Activated CD4-positive, CD25-positive, alpha-beta regulatory T cell treated with anti-CD3 and anti-CD28 coated beads, Interleukin-2, amount 50 U/mL, for 72 hours (primary cell): Measurements from ENCODE around the gene CAMK2A.

Experiments used
- DNase-seq: peaks from one replicate; pipeline ENCODE4 v3.0.0; 2021

Gene CAMK2A

DNA sequence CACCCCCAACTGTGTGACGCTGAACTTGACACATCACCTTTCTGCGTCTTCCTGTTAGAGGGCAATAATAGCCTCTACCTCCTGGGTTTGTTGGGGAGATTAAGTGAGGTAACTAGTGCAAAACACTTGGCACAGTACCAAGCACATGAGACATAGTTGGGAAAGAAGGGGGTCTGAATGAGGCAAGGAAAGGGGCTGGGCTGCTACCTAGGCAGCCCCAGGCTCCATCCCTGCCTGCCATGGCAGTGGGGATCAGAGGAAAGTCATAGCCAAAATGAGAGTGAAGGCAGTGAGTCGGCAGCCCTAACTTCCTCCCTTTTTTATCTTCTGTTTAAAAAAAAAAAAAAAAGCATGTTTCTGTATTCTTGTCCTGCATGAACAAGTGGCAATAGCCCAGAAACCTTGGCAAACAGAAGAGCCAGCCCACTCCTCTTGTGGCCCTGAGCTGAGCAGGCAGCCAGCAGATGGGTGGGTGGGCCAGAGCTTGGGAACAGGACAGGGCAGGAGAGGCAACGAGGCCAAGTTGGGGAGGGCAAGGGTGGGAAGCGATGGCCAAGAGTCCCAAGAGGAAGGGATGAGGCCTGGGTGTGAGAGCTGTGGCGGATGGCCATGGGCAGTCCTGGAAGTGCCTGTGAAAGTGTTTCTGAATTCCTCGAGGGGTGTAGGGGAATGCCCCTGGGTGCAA is 11.4 kb downstream of the CAMK2A start:
- no peak for DNase-seq

DNA sequence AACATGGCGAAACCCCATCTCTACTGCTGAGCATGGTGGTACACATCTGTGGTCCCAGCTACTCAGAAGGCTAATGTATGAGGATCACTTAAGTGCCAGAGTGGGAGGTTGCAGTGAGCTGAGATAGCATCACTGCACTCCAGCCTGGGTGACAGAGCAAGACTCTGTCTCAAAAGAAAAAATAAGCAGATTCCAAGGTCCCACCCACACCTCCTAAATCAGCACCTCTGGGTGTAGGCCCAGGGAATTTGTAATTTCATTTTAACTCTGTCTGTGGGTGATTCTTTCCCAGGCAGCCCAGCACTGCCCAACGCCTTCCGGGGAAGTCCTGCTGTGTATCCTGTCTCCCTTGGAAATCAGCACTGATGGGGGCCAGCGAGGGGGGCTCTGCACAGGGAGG is 12.5 kb downstream of the CAMK2A start:
- no peak for DNase-seq

DNA sequence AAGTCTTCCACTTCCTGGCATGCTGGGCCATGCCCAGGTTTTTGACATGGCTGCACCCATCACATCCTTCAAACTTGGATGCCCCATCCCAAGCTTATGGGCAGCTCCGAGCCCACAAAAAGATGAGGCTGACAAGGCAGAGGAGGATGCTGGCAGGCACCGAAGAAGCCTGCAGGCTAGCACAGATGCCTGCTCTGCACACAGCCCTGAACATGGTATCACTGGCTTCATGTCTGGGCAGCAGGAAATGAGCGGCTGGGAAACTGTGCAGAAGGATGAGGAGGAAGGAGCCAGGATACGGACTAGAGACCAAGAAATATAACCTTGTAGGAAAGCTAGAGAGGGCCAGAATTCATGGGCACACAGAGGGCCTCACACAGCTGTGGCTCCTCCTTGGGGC is 14.8 kb downstream of the CAMK2A start:
- DNase-seq: no peak

DNA sequence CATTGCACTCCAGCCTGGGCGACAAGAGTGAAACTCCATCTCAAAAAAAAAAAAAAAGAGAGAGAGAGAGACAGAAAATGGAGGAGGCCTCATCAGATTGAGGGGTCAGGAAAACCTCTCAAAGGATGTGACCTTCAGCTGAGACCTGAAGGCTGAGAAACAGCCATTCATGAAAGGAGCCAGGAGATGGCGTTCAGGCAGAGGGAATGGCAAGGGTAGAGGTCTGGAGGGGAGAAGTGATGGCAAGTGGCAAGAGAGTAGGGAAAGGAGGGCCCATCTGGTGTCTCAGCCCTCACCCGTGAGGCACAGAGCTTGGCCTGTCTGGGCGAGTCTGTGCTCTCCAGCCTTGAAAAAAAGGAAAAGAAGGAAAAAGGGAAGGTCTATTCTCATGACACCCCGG is 17.0 kb downstream of the CAMK2A start:
- no peak for DNase-seq

DNA sequence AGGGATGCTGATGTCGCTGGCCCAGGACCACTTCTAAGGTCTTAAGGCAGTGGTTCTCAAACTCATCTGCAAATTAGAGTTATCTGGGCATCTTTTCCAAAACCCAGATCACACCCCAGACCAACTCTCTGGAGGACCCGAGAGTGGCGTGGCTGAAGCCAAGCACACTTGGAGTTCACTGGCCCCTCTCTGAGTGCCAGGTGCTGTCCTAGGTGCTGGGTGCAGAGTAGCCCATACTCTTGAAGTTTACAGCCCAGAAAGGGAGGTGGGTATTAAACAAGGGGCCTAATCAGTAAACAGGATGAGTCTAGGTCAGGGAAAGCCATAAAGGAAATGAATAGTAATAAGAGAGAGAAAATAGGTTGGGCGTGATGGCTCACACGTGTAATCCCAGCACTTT is 17.6 kb downstream of the CAMK2A start:
- DNase-seq: no peak

DNA sequence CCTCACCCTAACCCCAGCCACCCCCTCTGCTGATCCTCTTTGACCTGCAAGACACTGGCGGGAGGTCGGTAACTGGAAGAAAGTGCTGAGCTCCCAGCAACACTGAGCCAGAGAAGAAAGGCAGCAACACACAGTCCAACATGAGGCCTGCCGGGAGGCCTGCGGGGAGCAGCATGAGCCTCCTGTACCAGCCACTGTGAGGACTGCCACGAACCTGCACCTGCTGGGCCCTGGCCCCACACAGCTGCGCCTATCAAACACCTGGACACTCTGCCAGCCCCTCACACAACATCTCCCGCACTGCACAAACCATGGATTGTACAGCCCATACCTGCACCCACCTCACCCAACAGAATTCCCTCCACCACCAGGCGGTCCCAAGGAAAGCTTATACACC is 18.3 kb downstream of the CAMK2A start:
- DNase-seq: no peak

DNA sequence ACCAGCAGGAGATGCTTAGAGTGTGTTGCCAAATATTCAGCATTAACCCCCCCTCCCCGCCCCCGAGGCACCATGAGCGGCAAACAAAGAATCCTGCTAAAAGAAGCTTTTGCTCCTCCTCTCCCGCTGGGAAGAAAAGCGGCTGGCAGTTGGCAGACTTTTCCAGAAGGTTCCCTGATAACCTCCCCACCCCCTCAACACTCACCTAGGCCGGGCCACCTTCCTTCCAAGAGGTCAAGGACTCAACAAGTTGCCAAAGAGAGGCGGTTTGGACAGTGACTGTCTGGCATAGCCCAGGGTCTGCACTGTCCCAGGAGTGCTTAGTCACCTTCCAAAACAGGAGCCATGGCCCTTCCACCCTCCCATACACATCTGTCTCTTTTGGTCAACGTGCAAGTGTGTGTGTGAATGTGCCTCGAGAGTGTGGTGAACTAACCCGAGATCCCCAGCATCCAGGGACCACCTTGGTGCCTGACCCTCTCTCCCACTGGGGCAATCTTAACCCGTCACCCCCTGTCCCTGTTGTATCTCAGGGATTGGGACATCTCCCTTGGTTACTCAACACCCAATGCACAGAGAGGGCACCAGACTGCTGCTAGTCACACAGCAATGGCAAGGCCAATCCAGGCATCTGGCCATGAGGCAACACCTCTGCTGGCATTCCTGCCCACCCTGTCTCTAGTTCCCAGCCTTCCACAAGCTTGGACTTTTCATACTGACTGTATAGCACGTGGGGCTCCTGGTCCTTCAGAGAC is 18.9 kb downstream of the CAMK2A start:
- DNase-seq: no peak

DNA sequence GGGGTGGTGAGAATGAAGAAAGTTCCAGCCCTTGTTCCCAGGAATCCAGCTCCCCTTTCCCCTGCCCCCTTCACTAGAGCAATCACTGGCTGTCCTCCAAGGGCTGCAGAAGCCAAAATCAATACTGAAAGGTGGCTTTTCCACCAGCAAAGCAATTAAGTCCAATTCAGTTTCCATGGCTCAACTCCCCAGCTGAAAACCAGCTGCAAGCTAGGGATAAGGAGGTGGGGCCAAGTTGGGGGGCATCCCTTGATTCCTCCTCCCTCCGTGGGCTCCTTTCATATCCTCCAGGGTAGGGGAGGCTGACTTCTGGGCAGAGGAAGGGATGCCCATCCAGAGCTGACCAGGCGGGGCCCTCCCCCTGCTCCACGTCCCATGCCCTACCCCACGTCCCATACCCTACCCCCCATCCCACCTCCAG is 22.7 kb downstream of the CAMK2A start:
- no peak for DNase-seq

DNA sequence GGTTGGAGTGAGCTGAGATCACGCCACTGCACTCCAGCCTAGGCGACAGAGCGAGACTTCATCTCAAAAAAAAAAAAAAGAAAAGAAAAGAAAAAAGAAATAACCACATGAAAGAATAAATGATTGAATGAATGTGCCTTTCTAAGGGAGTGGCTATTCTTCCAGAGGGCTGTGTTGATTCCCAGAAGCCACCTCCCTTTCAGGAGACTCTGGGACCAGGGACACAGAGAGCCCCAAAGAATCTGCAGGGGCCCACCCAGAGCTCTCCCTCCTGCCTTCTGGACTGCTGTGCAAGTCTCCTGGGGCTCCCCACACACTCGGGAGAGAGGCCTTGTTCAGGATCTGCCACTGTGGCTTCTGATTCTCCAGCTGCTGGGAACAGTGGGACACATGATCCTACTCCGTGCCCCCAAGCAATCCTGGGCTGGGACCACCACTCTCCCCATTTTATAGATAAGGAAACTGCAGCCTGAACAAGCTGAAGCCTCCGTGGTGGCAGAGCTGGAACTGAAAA is 23.6 kb downstream of the CAMK2A start:
- DNase-seq: no peak

DNA sequence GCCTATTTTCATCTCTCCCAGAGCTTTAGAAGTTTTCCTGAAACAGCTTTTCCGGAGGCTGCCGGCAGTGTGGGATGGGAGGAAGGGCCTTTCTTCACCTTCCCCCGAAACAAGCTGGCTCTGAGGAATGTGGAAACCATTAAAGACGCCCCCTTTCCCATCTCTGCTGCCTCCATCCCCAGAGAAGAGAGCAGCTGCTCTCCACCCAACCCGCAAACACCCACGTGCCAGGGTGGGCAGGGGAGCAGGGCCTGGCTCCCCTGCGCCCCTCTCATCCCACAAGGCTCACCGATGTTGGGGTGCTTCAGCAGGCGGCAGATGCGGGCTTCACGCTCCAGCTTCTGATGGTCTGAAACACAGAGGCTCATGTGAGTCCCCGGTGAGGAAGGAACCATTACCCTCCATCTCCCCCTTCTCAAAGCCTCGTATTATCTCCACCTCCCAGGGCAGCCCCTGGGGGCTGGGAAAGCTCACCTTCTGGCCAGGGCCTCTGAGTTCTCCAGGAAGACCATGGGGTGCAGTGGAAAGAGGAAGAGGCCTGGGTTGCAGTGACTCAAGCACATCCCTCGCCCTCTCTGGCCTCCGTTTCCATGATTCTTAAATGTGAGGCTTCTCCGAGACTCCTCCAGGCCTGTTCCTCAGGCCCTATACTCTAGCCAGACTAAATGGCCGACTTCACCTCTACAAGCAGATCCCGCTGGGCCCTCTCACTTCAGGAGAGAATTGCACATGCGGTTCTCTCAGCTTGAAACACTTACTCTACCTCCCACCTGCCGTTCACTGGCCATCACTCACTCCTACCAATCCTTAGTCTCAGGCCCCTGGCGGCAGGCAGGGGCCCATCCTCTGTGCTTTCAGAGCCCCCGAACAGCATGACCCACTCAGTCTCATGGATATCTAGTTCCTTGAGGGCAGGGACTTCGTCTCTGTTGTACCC is 24.6 kb downstream of the CAMK2A start:
- DNase-seq: no peak

DNA sequence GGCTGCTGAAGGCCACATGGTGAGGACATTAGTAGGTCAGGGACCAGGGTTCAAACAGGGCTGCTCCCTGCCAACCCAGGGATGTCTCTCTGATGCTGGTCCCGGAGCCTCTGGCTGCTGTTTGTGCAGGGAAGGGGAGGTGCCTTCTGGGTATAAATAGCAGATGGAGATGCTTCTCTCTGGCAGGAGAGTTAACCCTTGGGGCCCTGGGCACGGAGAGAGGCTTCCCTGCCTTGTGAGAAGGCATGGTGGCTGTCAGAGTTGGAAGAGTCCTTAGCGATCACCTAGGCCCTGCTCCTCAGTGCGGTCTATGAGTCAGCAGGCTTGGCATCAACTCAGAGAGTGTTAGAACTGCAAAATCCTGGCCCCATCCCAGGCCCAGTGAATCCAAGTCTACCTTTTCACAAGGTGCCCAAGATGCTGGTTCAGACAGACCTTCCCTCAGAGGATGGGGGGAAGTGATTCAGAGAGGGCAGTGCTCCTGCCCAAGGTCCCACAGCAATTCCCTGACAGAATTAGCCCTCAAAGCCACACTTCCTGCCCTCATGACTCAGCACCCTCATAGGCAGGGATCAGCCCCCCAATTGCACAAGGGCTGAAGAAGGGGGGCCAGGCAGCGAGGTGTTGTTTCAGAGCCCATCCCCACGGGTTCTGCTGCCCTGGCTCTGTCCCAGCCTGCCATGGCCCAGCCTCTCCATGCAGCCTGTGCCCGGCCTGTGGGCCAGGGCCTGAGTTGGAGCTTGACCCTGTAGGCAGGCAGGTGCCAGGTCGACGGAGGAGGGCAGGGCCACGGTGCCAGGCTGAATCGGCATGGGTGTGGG is 25.6 kb downstream of the CAMK2A start:
- DNase-seq: no peak

DNA sequence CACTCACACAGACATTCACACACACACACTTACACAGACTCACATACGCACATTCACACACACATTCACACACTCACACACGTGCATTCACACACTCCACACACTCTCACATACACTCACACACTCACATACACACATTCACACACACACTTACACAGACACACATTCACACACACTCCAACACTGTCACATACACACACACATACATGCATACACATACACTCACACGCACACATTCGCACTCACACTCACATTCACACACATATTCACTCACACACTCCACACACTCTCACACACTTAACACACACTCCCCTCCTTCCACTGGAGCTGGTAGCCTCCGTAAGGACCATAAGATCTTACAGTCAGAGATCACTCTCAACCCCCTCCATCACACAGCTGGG is 26.2 kb downstream of the CAMK2A start:
- no peak for DNase-seq

DNA sequence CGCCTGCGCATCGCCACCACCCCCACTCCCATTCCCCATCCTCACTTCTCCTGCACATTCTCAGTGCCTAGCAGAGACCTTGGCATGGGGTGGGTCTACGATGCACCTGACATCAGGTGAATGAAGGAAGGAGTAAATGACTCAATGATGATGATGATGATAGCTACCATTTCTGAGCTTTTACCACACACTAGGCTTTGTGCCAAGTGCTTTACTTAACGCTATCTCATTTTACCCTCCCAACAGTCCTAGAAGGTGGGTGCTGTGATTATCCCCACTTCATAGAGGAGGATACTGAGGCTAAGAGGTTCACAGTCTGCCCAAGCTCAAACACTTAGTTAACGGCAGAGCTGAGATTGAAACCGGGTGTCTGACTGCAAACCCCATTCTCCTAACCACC is 27.1 kb downstream of the CAMK2A start:
- no peak for DNase-seq

DNA sequence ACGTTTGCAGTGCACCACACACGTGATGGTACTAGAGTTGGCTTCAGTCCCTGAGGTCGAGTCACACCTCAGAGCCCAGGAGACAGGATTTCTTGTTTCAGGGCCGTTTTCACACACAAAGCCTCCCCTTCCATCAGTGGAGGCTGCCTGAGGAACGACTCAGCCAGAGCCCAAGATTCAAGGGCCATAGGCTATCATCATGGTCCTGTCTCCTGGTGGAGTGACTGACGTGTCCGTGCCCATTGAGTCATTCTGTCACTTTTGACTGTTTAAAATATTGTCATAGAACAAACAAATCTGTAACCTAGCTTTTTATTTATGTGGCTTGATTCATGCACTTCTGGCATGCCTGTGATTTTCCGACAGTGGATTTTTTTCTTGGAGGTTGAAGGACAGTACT is 28.3 kb downstream of the CAMK2A start:
- no peak for DNase-seq

DNA sequence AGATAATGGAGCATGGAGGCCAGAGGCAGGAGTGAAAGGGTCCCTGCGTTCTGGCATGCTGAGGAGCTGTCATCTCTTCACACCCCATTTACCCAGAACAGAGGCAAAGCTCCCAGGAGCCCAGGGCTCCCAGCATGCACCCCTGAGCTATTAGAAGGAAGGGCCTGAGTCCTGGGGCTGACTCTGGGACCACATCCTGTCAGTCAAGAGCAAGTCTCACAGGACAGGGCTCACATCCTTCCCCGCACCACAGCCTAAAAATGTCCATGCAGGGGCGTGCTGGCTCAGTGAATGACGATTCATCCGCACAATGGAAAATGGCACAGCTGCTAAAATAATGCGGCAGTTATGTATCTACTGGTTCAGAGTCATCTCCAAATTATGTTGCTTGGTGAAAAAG is 31.4 kb downstream of the CAMK2A start:
- no peak for DNase-seq

DNA sequence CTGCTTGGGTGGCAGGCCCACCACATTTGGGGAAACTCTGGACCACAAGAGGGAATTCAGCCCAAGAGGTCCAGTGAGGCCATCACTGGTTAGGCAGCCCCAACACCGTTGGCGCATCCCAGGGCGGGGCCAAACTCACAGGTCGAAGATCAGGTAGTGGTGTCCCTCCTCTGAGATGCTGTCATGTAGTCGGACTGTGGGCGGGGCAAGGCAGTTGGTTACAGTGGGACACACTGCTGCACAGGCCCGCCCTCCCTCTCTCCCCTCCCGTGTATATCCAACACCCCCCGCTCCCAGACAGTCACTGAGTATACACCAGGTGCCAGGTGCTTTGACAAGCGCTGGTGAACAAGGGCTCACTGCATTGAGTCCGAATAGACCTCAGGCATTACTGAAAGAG is 32.1 kb downstream of the CAMK2A start:
- no peak for DNase-seq

DNA sequence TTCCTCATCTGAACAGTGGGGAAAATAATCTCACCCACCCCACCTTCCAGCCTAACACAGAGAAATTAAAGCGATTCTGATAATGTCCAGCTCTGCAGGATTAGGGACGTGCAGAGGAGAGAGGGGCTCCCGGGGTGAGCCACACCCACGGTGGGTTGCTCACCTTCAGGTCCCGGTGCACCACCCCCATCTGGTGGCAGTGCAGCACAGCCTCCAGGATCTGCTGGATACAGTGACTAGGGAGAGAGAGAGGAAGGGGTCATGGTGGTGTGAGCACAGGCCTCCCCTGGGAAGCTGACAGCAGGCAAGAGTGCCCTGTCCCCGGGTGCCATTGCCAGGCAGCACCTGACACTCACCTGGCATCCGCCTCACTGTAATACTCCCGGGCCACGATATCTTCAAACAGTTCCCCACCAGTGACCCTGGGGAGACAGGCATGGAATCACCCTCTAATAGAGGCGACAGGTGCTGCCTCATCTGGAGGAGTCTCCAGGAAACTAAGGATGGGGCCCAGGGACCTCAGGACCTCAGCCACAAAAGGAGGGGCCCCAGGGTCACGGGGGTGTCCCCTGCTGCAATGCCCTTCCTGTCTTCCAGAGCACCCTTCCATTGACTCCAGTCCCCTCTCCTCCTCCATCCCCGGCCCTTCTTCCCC is 33.0 kb downstream of the CAMK2A start:
- no peak for DNase-seq

DNA sequence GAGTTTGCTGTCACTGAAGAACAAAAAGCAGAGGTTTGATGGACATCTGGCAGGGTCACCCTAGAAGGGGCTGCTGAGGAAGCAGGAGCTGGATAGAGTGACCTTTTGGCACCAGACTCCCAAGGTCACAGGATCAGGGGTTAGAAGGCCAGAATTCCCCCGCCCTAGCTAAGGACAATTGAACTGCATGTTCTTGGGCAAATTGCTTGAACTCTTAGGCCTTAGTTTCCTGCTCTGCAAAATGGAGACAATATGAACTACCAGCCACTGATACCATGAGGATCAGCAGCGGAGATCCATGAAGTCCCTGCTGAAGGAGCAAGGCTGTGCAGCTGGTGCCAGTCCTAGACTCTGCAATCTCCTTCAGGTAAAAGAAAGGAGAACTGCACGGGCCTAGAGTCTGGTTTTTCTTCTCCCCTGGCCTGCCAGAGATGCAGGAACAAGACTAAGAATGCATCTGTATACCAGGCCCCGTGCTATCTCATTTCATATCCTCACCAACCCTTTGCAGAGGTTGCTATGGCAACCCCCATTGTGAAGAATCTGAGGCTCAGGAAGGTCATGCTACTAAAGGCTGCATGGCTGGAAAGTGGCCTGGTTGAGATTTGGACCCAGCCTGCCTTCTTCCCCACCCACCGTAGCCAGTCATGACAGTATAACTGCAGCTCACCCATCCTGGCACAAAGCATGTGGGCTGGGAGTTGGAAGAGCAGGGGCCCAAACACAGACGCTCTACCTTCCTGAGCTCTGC is 33.7 kb downstream of the CAMK2A start:
- no peak for DNase-seq

DNA sequence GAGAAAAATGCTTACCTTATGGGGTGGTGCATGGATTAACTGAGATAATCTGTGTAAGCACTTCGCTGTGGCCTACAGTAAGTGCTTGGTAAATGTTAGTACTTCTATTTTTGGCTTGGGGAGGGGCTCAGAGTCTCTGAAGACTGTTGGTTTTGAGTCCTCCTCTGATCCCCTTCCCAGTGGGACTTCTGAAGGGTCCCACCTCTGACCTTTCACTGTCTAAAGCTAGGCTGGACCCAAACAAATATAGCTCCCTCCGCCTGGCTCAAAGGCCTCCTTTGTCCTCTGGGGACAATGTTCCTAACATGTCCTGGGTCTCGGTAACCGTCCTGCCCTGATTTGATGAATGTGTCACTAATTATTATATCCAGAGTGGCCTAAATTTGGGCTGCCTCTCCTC is 34.8 kb downstream of the CAMK2A start:
- DNase-seq: no peak

DNA sequence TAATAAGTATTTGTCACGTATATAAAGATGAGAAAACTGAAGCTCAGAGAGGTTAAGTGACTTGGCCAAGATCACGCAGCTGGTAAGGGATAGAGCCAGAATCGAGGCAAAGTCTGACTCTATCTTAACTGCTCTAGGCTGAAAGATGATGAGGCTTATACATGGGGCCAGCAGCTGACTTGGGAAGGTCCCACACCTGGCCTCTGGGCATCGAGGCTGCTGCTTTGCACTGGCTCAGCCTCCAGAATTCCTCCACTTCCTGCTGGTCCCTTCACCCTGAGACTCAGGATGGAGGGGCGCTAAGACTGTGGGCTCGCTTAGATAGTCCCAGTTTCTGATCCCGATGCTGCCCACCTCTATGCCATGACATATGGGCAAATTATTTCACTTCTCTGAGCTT is 35.2 kb downstream of the CAMK2A start:
- no peak for DNase-seq
